Measurements from ENCODE around the gene HOXB13.

HOXB13 gene

DNA sequence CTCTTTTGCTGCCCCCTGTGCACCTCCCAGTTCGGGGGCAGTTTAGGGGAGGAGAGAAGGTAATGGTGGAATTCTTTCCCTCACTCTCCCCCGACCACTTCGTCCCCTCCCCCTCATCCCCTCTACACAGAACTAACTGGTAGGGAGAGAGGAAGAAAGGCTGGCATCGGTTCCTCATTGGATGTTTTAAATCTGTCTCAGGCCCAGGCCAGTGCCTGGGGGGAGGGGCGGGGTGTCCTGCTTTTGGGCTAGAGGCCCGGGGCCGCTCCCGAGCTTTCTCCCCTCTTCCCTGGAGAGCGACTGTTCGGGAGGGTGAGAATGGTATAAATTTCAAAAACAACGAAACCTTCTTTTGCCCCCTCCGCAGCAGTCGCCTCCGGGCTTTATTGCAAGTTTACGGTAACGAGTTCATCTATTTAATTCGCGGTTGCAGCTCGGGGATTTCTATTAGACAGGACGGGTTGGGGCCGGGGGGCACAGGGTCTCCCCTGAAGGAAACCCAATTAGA is 5.6 kb downstream of the HOXB13 start, which contains the start of gene PRAC2:
Gene PRAC2, plus strand, starts transcription at position 271 of the 508 bp plus-strand sequence. CDS start 1,226 bp downstream, outside the sequence.
- Histone ChIP-seq H3K79me2 (ENCODE audit: insufficient read depth, low read length) (no peaks in the 10 kb centered on the region), H3K4me3 (ENCODE audit: insufficient read depth, low read length, poor library complexity, severe bottlenecking) (no peak within 1 kb of the TSS), H2AFZ (ENCODE audit: low read depth, low read length, severe bottlenecking) (no peak within 1 kb of the TSS), H3F3A (ENCODE audit: insufficient read depth) (no peaks in the 10 kb centered on the region), H3K9ac (ENCODE audit: low read length) (no peak within 1 kb of the TSS), H3K27me3 (ENCODE audit: low read length) (no peaks in the 10 kb centered on the region), H3K4me2 (ENCODE audit: low read depth, low read length, poor library complexity, severe bottlenecking) (no peak within 1 kb of the TSS), H4K20me1 (ENCODE audit: low read depth, low read length) (no peaks in the 10 kb centered on the region), H3K36me3 (ENCODE audit: low read length) (no peaks in the 10 kb centered on the region), H3K9me2 (replicated peaks; ENCODE audit: insufficient read depth, low read length) (no peaks in the 10 kb centered on the region), H3K9me3 (ENCODE audit: insufficient read depth, low read length) (no peaks in the 10 kb centered on the region), H3K27ac (ENCODE audit: low read depth, low read length) (no peak within 1 kb of the TSS)
- no peak for TF ChIP-seq EZH2phosphoT487 (conservative IDR thresholded peaks at IDR 0.05; ENCODE audit: low read length)
- TF ChIP-seq, protein P1, sequence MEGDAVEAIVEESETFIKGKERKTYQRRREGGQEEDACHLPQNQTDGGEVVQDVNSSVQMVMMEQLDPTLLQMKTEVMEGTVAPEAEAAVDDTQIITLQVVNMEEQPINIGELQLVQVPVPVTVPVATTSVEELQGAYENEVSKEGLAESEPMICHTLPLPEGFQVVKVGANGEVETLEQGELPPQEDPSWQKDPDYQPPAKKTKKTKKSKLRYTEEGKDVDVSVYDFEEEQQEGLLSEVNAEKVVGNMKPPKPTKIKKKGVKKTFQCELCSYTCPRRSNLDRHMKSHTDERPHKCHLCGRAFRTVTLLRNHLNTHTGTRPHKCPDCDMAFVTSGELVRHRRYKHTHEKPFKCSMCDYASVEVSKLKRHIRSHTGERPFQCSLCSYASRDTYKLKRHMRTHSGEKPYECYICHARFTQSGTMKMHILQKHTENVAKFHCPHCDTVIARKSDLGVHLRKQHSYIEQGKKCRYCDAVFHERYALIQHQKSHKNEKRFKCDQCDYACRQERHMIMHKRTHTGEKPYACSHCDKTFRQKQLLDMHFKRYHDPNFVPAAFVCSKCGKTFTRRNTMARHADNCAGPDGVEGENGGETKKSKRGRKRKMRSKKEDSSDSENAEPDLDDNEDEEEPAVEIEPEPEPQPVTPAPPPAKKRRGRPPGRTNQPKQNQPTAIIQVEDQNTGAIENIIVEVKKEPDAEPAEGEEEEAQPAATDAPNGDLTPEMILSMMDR (IDR thresholded peaks at IDR 0.05; ENCODE audit: insufficient read depth, low read length, poor library complexity, severe bottlenecking) = no peak

DNA sequence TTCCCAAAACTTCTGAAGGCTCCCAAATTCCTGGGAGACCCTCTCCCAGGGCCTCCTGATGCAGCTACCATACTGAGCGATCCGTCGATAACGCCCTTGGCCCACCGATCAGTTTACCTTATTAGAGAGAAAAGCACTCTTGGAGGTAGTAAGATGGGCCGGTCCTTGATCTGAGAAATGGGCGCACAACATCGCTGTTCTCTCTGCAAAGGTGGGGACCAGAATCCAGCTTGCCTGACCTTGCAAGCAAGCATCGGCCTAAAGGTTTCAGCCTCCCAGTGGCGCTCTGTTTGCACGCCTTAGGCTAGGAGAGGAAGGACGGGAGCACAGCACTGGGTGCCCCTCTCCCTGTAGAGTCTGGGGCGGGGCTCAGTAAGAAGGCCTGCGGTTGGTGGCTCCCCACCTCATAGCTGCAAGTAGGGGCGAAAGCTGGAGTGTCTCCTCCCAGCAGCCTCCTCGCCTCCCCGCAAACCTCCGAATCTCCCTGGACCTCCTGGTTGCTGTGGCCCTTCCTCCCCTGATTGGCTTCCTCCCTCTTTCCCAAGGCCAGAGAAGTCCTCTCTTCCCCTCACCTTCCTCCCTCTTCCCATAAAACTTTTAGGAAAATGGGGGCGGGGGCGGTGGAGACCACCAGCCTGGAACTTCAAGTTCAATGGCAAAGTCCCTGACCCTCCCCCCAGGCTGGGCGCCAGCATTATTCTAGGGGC is 6.2 kb downstream of the HOXB13 start, which contains the start of gene PRAC1:
Gene PRAC1, minus strand, starts transcription at position 318 of the 707 bp plus-strand sequence. Its CDS starts 126 bp downstream, at position 192.
- Histone ChIP-seq H3K36me3 (ENCODE audit: low read length) (no peaks in the 10 kb centered on the region), H4K20me1 (ENCODE audit: low read depth, low read length) (no peaks in the 10 kb centered on the region), H3K27ac (ENCODE audit: low read depth, low read length) (no peak within 1 kb of the TSS), H3K9ac (ENCODE audit: low read length) (no peak within 1 kb of the TSS), H3K9me2 (replicated peaks; ENCODE audit: insufficient read depth, low read length) (no peaks in the 10 kb centered on the region), H3K27me3 (ENCODE audit: low read length) (no peaks in the 10 kb centered on the region), H2AFZ (ENCODE audit: low read depth, low read length, severe bottlenecking) (no peak within 1 kb of the TSS), H3K4me2 (ENCODE audit: low read depth, low read length, poor library complexity, severe bottlenecking) (no peak within 1 kb of the TSS), H3F3A (ENCODE audit: insufficient read depth) (no peaks in the 10 kb centered on the region), H3K79me2 (ENCODE audit: insufficient read depth, low read length) (no peaks in the 10 kb centered on the region), H3K9me3 (ENCODE audit: insufficient read depth, low read length) (no peaks in the 10 kb centered on the region), H3K4me3 (ENCODE audit: insufficient read depth, low read length, poor library complexity, severe bottlenecking) (no peak within 1 kb of the TSS)
- TF ChIP-seq, protein P1 (IDR thresholded peaks at IDR 0.05; ENCODE audit: insufficient read depth, low read length, poor library complexity, severe bottlenecking) = no peak
- no peak for TF ChIP-seq EZH2phosphoT487 (conservative IDR thresholded peaks at IDR 0.05; ENCODE audit: low read length)

- no peaks in the 10 kb centered on the region for H3K36me3 ChIP-seq (ENCODE audit: low read length)
- H3K27me3 ChIP-seq (ENCODE audit: low read length) = no peaks in the 10 kb centered on the region
- no peaks in the 10 kb centered on the region for H3K79me2 ChIP-seq (ENCODE audit: insufficient read depth, low read length)
- H3F3A ChIP-seq (ENCODE audit: insufficient read depth) = no peaks in the 10 kb centered on the region
- no peak overlapping the region for H3K27ac ChIP-seq (ENCODE audit: low read depth, low read length)
- H3K9me3 ChIP-seq (ENCODE audit: insufficient read depth, low read length) = no peaks in the 10 kb centered on the region
- H4K20me1 ChIP-seq (ENCODE audit: low read depth, low read length) = no peaks in the 10 kb centered on the region
- H3K4me2 ChIP-seq (ENCODE audit: low read depth, low read length, poor library complexity, severe bottlenecking) = no peak overlapping the region
- no peak overlapping the region for H2AFZ ChIP-seq (ENCODE audit: low read depth, low read length, severe bottlenecking)
- H3K4me3 ChIP-seq (ENCODE audit: insufficient read depth, low read length, poor library complexity, severe bottlenecking) = no peak overlapping the region
- no peak for TF ChIP-seq EZH2phosphoT487 (conservative IDR thresholded peaks at IDR 0.05; ENCODE audit: low read length)
- TF ChIP-seq, protein P1 (IDR thresholded peaks at IDR 0.05; ENCODE audit: insufficient read depth, low read length, poor library complexity, severe bottlenecking) = no peak
- H3K9ac ChIP-seq (ENCODE audit: low read length) = no peak overlapping the region
- no peaks in the 10 kb centered on the region for H3K9me2 ChIP-seq (replicated peaks; ENCODE audit: insufficient read depth, low read length)
Measured at GRCh38 chr17:48721009-48721402, 7.5 kb downstream of the HOXB13 start.

All from SU-DHL-6 (cell line).